GM21447 (cell line): ENCODE measurements around the gene AGBL5.
A peak's percentile ranks its signal among the peaks of the same experiment; 100 is the strongest.

Experiments
- ATAC-seq: cut with Tn5 transposase; IDR thresholded peaks from one replicate; pipeline ENCODE4 v1.9.1; 2021; ENCODE audit not compliant: unreplicated experiment

AGBL5 gene

GRCh38 chr2:27024188-27024587, 27.3 kb upstream of the AGBL5 start:
- no peak for ATAC-seq

GRCh38 chr2:27024812-27025211, 26.7 kb upstream of the AGBL5 start:
- ATAC-seq = no peak

- no peak for ATAC-seq
These were observed 26.1 kb upstream of the AGBL5 start for GRCh38 chr2:27025281-27025800.

DNA sequence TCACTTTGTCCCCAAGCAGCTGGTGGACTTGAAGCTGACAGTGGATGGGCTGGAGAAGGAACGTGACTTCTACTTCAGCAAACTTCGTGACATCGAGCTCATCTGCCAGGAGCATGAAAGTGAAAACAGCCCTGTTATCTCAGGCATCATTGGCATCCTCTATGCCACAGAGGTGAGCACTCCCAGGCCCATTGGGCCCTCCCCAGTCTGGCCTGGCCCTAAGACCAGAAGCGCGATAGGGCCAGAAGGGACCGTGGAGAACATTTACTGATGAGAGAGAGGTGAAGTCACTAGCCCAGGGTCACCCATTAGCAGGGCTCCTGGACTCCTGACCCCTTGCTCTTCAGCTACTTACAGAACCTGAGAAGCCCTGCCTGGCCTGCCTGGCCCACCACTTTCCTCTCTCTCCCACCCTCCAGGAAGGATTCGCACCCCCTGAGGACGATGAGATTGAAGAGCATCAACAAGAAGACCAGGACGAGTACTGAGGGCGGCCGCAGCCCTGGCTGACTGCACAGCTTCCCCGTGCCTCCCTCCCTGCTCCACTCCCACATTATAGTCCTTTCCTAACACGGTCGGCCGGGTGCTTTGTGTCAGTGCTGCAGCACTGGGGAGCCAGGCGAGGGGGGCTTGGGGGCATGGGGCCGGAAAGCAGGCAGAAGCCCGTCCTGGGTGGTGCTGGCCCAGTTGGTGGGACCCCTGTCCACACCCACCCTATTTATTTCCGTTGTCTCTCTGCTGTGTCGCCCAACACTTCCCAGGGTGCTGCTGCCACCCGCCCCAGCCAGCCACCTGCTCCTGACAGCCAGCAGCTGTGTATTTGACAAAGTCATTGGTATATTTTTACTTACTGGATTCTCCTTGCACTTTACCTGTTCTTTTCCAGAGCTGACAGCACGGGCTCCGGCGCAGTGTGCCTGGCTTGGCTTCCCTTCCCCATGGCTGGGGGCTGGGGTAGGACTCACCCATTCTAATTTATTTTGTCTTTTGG, 25.3 kb upstream of the AGBL5 start:
- ATAC-seq = no peak

DNA sequence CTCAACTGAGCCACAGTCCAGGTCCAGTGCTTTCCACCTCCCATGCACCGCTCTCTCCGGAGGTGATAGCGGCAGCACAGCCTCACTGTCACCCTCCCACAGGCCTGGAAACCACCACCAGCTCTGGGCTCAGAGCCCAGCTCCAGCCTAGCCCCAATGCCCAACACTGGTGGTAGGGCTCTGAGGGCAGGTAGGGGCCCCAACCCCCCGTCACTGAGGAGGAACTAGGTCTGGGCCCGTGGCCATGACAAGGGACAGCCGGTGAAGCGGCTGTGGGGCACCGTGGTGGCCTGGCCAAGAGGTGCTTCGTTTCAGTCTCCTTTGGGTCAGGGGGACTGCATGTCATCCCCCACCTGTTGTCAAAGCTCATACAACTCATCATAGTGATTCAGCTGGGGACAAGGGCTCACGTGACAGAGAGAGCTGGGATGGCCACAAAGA, 24.2 kb upstream of the AGBL5 start:
- ATAC-seq = no peak

DNA sequence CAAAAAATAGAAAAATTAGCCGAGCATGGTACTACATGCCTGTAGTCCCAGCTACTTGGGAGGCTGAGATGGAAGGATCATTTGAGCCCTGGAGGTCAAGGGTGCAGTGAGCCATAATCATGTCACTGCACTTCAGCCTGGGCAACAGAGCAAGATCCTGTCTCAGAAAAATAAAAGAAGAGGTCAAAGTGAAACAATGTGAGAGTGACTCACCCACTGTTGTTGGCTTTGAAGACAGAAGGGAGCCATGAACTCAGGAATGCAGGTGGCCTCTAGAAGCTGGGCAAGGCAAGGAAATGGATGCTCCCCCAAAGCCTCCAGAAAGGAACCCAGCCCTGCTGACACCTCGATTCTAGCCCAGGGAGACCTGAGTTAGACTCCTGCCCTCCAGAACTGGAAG, 22.4 kb upstream of the AGBL5 start:
- ATAC-seq = no peak

- ATAC-seq = peak; percentile 94
These were observed 18.8 kb upstream of the AGBL5 start, which contains the start of gene TMEM214 for GRCh38 chr2:27032495-27033252. Gene TMEM214, plus strand, starts transcription at chr2:27032965. Its CDS starts 51 bp downstream, at chr2:27033016.

DNA sequence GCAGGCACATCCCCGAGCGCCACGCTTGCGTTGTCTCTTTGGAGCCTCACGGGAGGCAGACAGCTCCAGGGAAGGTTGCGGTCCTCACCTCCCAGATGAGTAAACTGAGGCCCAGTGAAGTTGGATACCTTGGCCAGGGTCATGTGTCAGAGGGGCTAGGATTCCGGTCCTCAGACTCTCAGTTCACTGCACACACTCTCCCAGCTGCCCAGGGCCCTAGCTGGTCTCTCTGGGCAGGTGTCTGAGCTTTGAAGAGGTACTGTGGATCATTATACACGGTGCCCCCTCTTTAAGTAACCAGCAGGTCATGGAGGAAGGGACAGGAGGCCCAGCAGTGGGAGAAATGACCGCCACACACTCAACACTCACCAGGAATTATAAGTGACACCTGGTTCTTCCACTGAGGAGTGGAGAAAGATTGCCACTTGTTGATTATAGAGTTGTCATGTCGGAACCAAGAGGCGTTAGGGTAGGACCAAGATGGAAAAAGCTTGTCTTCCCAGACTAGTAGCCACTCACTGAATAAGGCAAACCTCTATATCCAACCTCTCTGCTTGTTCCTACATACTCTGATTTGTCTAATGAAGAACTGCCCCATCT, 18.1 kb upstream of the AGBL5 start:
- no peak for ATAC-seq

DNA sequence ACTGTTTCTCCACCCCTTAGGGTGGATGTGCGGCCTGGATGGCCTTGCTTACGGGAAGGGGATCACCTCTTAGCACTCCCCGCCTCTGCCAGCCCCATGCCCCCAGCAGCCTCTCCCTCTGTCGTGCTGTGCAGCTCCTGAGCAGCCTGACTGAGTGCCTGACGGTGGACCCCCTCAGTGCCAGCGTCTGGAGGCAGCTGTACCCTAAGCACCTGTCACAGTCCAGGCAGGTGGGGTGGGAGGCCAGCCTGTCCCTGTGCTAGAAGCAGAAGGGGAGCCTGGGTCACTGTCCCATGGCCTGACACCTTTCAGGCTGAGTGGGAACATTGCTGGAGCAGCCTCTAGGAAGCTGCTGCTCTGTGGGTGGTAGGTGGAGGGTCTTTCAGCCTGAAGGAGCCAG, 13.5 kb upstream of the AGBL5 start:
- ATAC-seq = no peak

DNA sequence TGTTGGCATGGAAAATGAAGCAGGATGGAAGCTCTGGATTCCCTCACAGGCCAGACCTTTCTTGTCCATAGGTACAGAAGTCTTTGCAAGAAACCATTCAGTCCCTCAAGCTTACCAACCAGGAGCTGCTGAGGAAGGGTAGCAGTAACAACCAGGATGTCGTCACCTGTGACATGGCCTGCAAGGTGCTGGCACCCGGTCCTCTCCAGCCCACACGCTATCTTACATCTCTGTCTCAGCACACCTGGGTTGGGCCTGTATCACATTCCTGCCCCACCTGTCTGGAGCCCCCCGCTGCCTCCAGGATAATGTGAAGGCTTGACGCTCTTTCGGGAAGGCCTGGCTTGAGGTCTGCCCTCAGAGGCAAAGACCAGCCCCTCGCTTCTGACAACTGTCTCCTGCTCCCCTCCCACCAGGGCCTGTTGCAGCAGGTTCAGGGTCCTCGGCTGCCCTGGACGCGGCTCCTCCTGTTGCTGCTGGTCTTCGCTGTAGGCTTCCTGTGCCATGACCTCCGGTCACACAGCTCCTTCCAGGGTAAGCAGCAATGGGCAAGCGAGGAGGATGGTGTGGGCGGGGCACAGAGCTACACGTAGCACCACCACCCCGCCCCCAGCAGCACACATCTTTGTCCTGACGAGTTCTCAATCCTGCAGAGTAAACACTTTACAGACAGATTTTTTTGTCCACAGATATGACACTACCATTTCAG, 12.7 kb upstream of the AGBL5 start:
- ATAC-seq = no peak

GRCh38 chr2:27039426-27039825, 12.0 kb upstream of the AGBL5 start:
- no peak for ATAC-seq

- no peak for ATAC-seq
These were observed 11.6 kb upstream of the AGBL5 start for GRCh38 chr2:27039871-27040270.

DNA sequence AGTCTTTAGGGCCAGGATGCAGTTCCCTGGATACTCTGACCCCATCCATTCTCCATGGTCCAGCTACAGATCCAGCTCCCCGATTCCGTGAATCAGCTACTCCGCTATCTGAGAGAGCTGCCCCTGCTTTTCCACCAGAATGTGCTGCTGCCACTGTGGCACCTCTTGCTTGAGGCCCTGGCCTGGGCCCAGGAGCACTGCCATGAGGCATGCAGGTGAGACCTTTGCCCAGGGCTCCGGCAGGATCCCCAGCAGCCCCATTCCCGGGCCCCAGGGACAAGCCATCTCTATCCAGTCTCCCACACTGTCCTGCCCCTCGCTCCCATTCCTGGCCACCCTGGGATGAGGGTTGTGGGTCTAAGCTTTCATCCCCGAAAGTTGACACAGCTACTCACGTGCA, 11.2 kb upstream of the AGBL5 start:
- no peak for ATAC-seq

- peak; percentile 24 for ATAC-seq
These were observed 9.7 kb upstream of the AGBL5 start for GRCh38 chr2:27041752-27042151.

DNA sequence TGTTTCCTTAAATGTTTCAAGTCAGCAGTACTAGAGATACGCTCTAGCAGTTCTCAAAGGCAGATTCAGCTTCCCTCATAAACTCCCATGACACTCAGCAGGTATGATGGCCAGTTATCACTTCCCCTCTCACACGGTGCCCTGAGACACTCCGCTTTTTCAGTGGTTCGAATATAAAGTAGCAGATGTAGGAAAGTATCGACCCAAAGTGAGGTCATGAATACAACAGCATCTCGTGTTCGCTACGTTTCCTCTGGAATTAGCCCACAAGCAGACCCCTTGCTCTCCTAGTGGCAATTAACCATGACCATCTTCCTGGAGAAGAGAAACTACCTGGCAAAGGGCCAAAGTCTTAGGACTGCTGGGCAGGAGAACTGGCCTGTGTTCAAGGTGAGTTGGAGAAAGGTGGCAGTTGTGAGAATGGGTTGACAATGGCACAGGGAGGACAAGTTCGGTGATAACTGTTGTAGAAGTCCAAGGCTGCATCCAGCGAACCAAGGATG, 9.3 kb upstream of the AGBL5 start:
- ATAC-seq = peak; percentile 68

- no peak for ATAC-seq
These were observed 8.4 kb upstream of the AGBL5 start for GRCh38 chr2:27042985-27043634.

DNA sequence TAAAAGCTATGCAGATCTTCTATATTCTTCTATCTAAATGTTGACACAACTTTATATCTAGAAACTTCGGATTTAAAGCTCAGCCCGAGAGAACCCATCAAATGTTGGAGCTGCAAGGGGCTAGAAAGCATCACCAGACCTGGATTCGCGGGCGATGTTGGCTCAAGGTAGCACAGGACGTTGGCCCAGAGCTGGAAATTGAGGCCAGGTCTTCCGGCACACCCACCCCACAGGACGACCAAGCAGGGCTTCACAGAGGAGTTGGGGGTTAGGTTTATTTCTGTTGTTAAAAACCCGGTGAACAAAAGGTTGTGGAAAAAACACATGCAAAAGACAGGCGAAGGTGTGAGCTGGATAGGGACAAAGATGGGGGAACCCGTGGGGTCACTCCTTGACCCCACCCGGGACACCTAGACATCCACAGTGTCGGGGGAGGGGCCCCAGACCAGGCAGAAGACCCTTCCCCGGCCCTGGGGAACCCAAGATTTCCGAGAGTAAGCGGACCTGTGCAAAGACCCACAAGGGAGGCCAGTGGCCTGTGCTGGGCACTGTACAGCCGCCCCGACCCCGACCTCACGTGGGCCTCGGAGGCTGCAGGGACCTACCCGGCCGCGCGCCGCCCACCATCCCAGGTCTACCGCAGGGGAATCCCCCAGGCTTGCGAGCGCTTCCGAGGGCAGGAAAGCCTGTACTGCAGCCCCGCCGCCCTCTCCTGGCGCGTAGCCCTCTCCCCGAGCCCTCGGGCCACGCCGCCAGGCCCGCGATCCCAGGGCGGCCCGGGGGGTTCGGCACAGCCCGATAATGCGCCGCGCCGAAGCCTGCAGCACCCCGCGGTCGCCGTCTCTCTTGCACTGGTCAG, 1.8 kb upstream of the AGBL5 start:
- peak; percentile 29 for ATAC-seq

- ATAC-seq = peak; percentile 60
These were observed 1.0 kb upstream of the AGBL5 start for GRCh38 chr2:27050281-27050995.
